Neural progenitor cell (in vitro differentiated cells): ENCODE measurements around the gene AUTS2. TPM values are rescaled to one million over a fixed set of nuclear protein-coding genes. Genes with fewer than 3 reads are reported as not detected.

Experiments
- DNase-seq: peaks from one replicate; pipeline ENCODE4 v3.0.0-alpha.2; 2016; ENCODE audit warnings: low spot score
- H2AFZ ChIP-seq: fragments of 200-600 bp; sonication (generic); replicated peaks from 2 replicates; pipeline ENCODE4 v1.6.1; 2016; ENCODE audit warnings: antibody characterized with exemption
- H3F3A ChIP-seq: fragments of 200-600 bp; sonication (generic); 2 replicates; pipeline ENCODE4 v1.6.1; 2016; ENCODE audit warnings: antibody characterized with exemption, low read depth
- H3K27ac ChIP-seq: fragments of 200-600 bp; sonication (generic); 2 replicates; pipeline ENCODE4 v1.5.1; 2016; ENCODE audit warnings: mild to moderate bottlenecking
- H3K27me3 ChIP-seq: fragments of 200-600 bp; sonication (generic); 2 replicates; pipeline ENCODE4 v1.6.1; 2016; ENCODE audit warnings: mild to moderate bottlenecking, moderate library complexity
- H3K36me3 ChIP-seq: fragments of 200-600 bp; sonication (generic); 2 replicates; pipeline ENCODE4 v1.5.1; 2016
- H3K4me1 ChIP-seq: fragments of 200-600 bp; sonication (generic); 2 replicates; pipeline ENCODE4 v1.6.1; 2016; ENCODE audit warnings: mixed run types
- H3K4me2 ChIP-seq: fragments of 200-600 bp; sonication (generic); 2 replicates; pipeline ENCODE4 v1.6.1; 2016
- H3K4me3 ChIP-seq: fragments of 200-600 bp; sonication (generic); 2 replicates; pipeline ENCODE4 v1.5.1; 2016
- H3K79me2 ChIP-seq: fragments of 200-600 bp; sonication (generic); 2 replicates; pipeline ENCODE4 v1.6.1; 2016; ENCODE audit warnings: low read depth
- H3K9ac ChIP-seq: fragments of 200-600 bp; sonication (generic); 2 replicates; pipeline ENCODE4 v1.6.1; 2016
- H3K9me3 ChIP-seq: fragments of 200-600 bp; sonication (generic); 2 replicates; pipeline ENCODE4 v1.5.1; 2016; ENCODE audit warnings: low read depth
- H4K20me1 ChIP-seq: fragments of 200-600 bp; sonication (generic); 2 replicates; pipeline ENCODE4 v1.6.1; 2016; ENCODE audit warnings: low read depth
- H3K27ac Mint-ChIP-seq: 3 replicates; pipeline ENCODE4 v1.8.0; 2021; ENCODE audit warnings: mixed read lengths
- H3K27me3 Mint-ChIP-seq: 2 replicates; pipeline ENCODE4 v1.8.0; 2022; ENCODE audit warnings: low read depth, mild to moderate bottlenecking, inconsistent platforms, moderate library complexity, mixed read lengths; ENCODE audit not compliant: insufficient read depth
- H3K36me3 Mint-ChIP-seq: 3 replicates; pipeline ENCODE4 v1.8.0; 2021; ENCODE audit warnings: mixed read lengths
- H3K4me1 Mint-ChIP-seq: 3 replicates; pipeline ENCODE4 v1.8.0; 2021; ENCODE audit warnings: mixed read lengths
- H3K4me3 Mint-ChIP-seq: 3 replicates; pipeline ENCODE4 v1.8.0; 2021; ENCODE audit warnings: mild to moderate bottlenecking, moderate library complexity, mixed read lengths
- H3K9me3 Mint-ChIP-seq: 3 replicates; pipeline ENCODE4 v1.8.0; 2020; ENCODE audit warnings: mixed read lengths
- CTCF ChIP-seq: fragments of 200-600 bp; sonication (generic); IDR thresholded peaks from 2 replicates; pipeline ENCODE4 v1.5.1; 2017; ENCODE audit warnings: antibody characterized with exemption, mild to moderate bottlenecking
- EZH2 ChIP-seq: fragments of 200-600 bp; sonication (generic); IDR thresholded peaks from 2 replicates; pipeline ENCODE4 v1.6.1; 2017; ENCODE audit warnings: antibody characterized with exemption, mild to moderate bottlenecking, moderate library complexity
- EZH2phosphoT487 ChIP-seq: fragments of 200-600 bp; sonication (generic); IDR thresholded peaks from 2 replicates; pipeline ENCODE4 v1.6.1; 2017; ENCODE audit warnings: antibody characterized with exemption
- total RNA-seq: library from RNA; depleted of rRNA; stranded (reverse); fragments of >200 nt; gene quantifications from 2 replicates; pipeline ENCODE4 v1.2.3, GENCODE V29; 2015; ENCODE audit warnings: low replicate concordance

AUTS2 gene
- total RNA-seq, 1 donor from 2014 or later, result 50.0 TPM

GRCh38 chr7:70634071-70634470, 1035.8 kb downstream of the AUTS2 start:
- H4K20me1 ChIP-seq, result peaks cover 8% of the 10 kb centered on the region
- H3K27me3 Mint-ChIP-seq, result peaks cover 12% of the 10 kb centered on the region
- H3K36me3 Mint-ChIP-seq, result peaks cover 10% of the 10 kb centered on the region
- no peak overlapping the region for H3K4me3 ChIP-seq
- peaks cover 42% of the 10 kb centered on the region for H3F3A ChIP-seq
- peaks cover 51% of the 10 kb centered on the region for H3K4me1 Mint-ChIP-seq
- H3K36me3 ChIP-seq, result no peaks in the 10 kb centered on the region
- H3K27me3 ChIP-seq, result no peaks in the 10 kb centered on the region
- peaks cover 2% of the 10 kb centered on the region for H3K9me3 Mint-ChIP-seq
- H3K4me2 ChIP-seq, result no peak overlapping the region
- H2AFZ ChIP-seq, result no peak overlapping the region
- H3K4me1 ChIP-seq, result peaks cover 42% of the 10 kb centered on the region
- H3K4me3 Mint-ChIP-seq, result no peak overlapping the region
- TF ChIP-seq CTCF (no peak), EZH2 (no peak)
- no peak for DNase-seq
- no peaks in the 10 kb centered on the region for H3K79me2 ChIP-seq
- no peaks in the 10 kb centered on the region for H3K9me3 ChIP-seq
- no peak overlapping the region for H3K27ac Mint-ChIP-seq
- no peak overlapping the region for H3K9ac ChIP-seq
- H3K27ac ChIP-seq, result no peak overlapping the region

- Histone ChIP-seq H3K27ac (no peak overlapping the region), H3K79me2 (no peaks in the 10 kb centered on the region), H3K4me1 (peaks cover 42% of the 10 kb centered on the region), H3K27me3 (no peaks in the 10 kb centered on the region), H2AFZ (no peak overlapping the region), H4K20me1 (peaks cover 8% of the 10 kb centered on the region), H3K9ac (no peak overlapping the region), H3K9me3 (no peaks in the 10 kb centered on the region), H3K36me3 (no peaks in the 10 kb centered on the region), H3K4me3 (no peak overlapping the region), H3K4me2 (no peak overlapping the region), H3F3A (peaks cover 42% of the 10 kb centered on the region)
- H3K4me3 Mint-ChIP-seq, result peak overlapping the region; percentile 42
- H3K27ac Mint-ChIP-seq, result no peak overlapping the region
- H3K4me1 Mint-ChIP-seq, result peaks cover 48% of the 10 kb centered on the region
- peaks cover 12% of the 10 kb centered on the region for H3K27me3 Mint-ChIP-seq
- H3K36me3 Mint-ChIP-seq, result peaks cover 10% of the 10 kb centered on the region
- peaks cover 2% of the 10 kb centered on the region for H3K9me3 Mint-ChIP-seq
- TF ChIP-seq EZH2 (no peak), CTCF (no peak), EZH2phosphoT487 (no peak)
- DNase-seq, result no peak
These were observed 1036.4 kb downstream of the AUTS2 start for GRCh38 chr7:70634610-70635068.

- no peak overlapping the region for H3K9ac ChIP-seq
- no peaks in the 10 kb centered on the region for H3K27me3 ChIP-seq
- no peak for DNase-seq
- no peak overlapping the region for H3K4me2 ChIP-seq
- no peak overlapping the region for H2AFZ ChIP-seq
- H3F3A ChIP-seq, result peaks cover 34% of the 10 kb centered on the region
- H3K27ac Mint-ChIP-seq, result no peak overlapping the region
- H3K4me1 ChIP-seq, result peaks cover 35% of the 10 kb centered on the region
- H3K4me3 ChIP-seq, result no peak overlapping the region
- no peaks in the 10 kb centered on the region for H3K9me3 ChIP-seq
- H3K4me3 Mint-ChIP-seq, result no peak overlapping the region
- peaks cover 5% of the 10 kb centered on the region for H3K9me3 Mint-ChIP-seq
- no peak overlapping the region for H3K27ac ChIP-seq
- no peak for TF ChIP-seq EZH2phosphoT487
- no peak for TF ChIP-seq EZH2
- no peak for TF ChIP-seq CTCF
- H3K27me3 Mint-ChIP-seq, result peaks cover 12% of the 10 kb centered on the region
- H3K36me3 ChIP-seq, result no peaks in the 10 kb centered on the region
- peaks cover 8% of the 10 kb centered on the region for H4K20me1 ChIP-seq
- H3K79me2 ChIP-seq, result no peaks in the 10 kb centered on the region
- peaks cover 13% of the 10 kb centered on the region for H3K36me3 Mint-ChIP-seq
- peaks cover 41% of the 10 kb centered on the region for H3K4me1 Mint-ChIP-seq
These were observed 1037.4 kb downstream of the AUTS2 start for GRCh38 chr7:70635633-70636032.
